Measurements from ENCODE around the gene RASAL1. TPM values are rescaled to one million over a fixed set of nuclear protein-coding genes. Genes with fewer than 3 reads are reported as not detected.

The RASAL1 gene
- polyA plus RNA-seq, 2 of the 4 experiments (the other 2 are of a cell fraction) = 0.30 to 0.34 TPM

GRCh38 chr12:113146999-113147398 lies 11.4 kb upstream of the RASAL1 start:
- FAIRE-seq (no peak), ATAC-seq (no peak), DNase-seq (ENCODE audit: low read depth in 1 of 2, low spot score in 1 of 2) (no peak)
- peaks cover 9% of the 10 kb centered on the region; the same call in 2 of the 3 replicates for H3K9me3 ChIP-seq
- CTCF ChIA-PET = interaction anchor here (1.2 to 2.8 kb wide), 2 partner anchors 11 to 98 kb away, joined by 3 to 14 read pairs; partner anchors contain the start of gene RASAL1
- no peak overlapping the region for H3K4me2 ChIP-seq
- no peak for TF ChIP-seq CHD2 (IDR thresholded peaks at IDR 0.05; ENCODE audit: low read length, partially characterized antibody)
- peaks cover 6% of the 10 kb centered on the region; the same call in 1 of the 3 replicates for H3K4me1 ChIP-seq
- H3K27ac ChIP-seq = no peak overlapping the region
- H3K4me3 ChIP-seq = no peak overlapping the region
- POLR2A ChIA-PET = no interaction called here
- 47% methylated on average over 2 of the region's 2 CpGs for WGBS (ENCODE audit: missing lambda C conversion rate)

- WGBS (ENCODE audit: missing lambda C conversion rate) = 72% methylated on average over 12 of the region's 12 CpGs
- Histone ChIP-seq H3K27ac (no peak overlapping the region), H3K4me2 (no peak overlapping the region), H3K4me1 (peaks cover 6% of the 10 kb centered on the region; the same call in 1 of the 3 replicates), H3K4me3 (no peak overlapping the region), H3K9me3 (peaks cover 9% of the 10 kb centered on the region; the same call in 2 of the 3 replicates)
- FAIRE-seq (no peak), DNase-seq (ENCODE audit: low read depth in 1 of 2, low spot score in 1 of 2) (no peak), ATAC-seq (no peak)
- no peak for TF ChIP-seq EP300 (IDR thresholded peaks at IDR 0.05)
- TF ChIP-seq SREBF2 (IDR thresholded peaks at IDR 0.05) = no peak
- TF ChIP-seq HOXA7 (CRISPR knock-in tag; IDR thresholded peaks at IDR 0.05) = no peak
- no peak for TF ChIP-seq HDAC2 (IDR thresholded peaks at IDR 0.05)
- no peak for TF ChIP-seq BHLHE40 (IDR thresholded peaks at IDR 0.05; ENCODE audit: low read depth, low read length)
- no peak for TF ChIP-seq ATOH8 (CRISPR knock-in tag; IDR thresholded peaks at IDR 0.05; ENCODE audit: low read depth)
- TF ChIP-seq MAFK (IDR thresholded peaks at IDR 0.05; ENCODE audit: partially characterized antibody) = no peak
- TF ChIP-seq EHF (CRISPR knock-in tag; IDR thresholded peaks at IDR 0.05) = no peak
- TF ChIP-seq GATA3 (IDR thresholded peaks at IDR 0.05; ENCODE audit: borderline replicate concordance) = no peak
- TF ChIP-seq HMGXB4 (CRISPR knock-in tag; IDR thresholded peaks at IDR 0.05; ENCODE audit: borderline replicate concordance) = no peak
- TF ChIP-seq RAD21 (conservative IDR thresholded peaks at IDR 0.05 in 1 of 2, IDR thresholded peaks at IDR 0.05 in 1 of 2) = no peak
- TF ChIP-seq ESRRA (IDR thresholded peaks at IDR 0.05; ENCODE audit: borderline replicate concordance, low read length) = no peak
- TF ChIP-seq FOSL2 (IDR thresholded peaks at IDR 0.05) = no peak
- TF ChIP-seq FOSL2 (CRISPR knock-in tag; IDR thresholded peaks at IDR 0.05) = no peak
- TF ChIP-seq RFX5 (IDR thresholded peaks at IDR 0.05) = no peak
- no peak for TF ChIP-seq USF2 (IDR thresholded peaks at IDR 0.05)
- TF ChIP-seq BCL3 (IDR thresholded peaks at IDR 0.05) = no peak
- no peak for TF ChIP-seq JUN (IDR thresholded peaks at IDR 0.05)
- ChIA-PET CTCF (interaction anchor here (1.2 to 2.8 kb wide), 2 partner anchors 10 to 28 kb away, joined by 5 to 14 read pairs; partner anchors contain the start of gene RASAL1), POLR2A (no interaction called here)
Observed at GRCh38 chr12:113145720-113146551, 10.4 kb upstream of the RASAL1 start.
